HUES64 (cell line): ENCODE data around the gene VWA3A.
A peak's percentile ranks its signal among the peaks of the same experiment; 100 is the strongest.
"Not testable (repeated sequence)": the region's sequence is repeated elsewhere in the genome, so short reads cannot be mapped to it uniquely, and the experiment has no call there.

Experiments used
- H3K27ac ChIP-seq: 2 replicates; pipeline ENCODE4 v1.7.0; 2013; ENCODE audit warnings: low read depth, low read length, inconsistent platforms
- H3K27me3 ChIP-seq: 2 replicates; pipeline ENCODE4 v1.6.1; 2013; ENCODE audit warnings: mild to moderate bottlenecking, low read length; ENCODE audit not compliant: insufficient read depth
- H3K36me3 ChIP-seq: 2 replicates; pipeline ENCODE4 v1.6.1; 2013; ENCODE audit warnings: mild to moderate bottlenecking, low read length; ENCODE audit not compliant: insufficient read depth
- H3K4me1 ChIP-seq: 2 replicates; pipeline ENCODE4 v1.6.1; 2013; ENCODE audit warnings: mild to moderate bottlenecking, low read length, moderate library complexity; ENCODE audit not compliant: insufficient read depth
- H3K4me3 ChIP-seq: 2 replicates; pipeline ENCODE4 v1.5.1; 2013; ENCODE audit warnings: mild to moderate bottlenecking, low read length, moderate library complexity
- H3K9ac ChIP-seq: 2 replicates; pipeline ENCODE4 v1.6.1; 2013; ENCODE audit warnings: mild to moderate bottlenecking, low read depth, low read length
- H3K9me3 ChIP-seq: 2 replicates; pipeline ENCODE4 v1.6.1; 2013; ENCODE audit warnings: low read depth, low read length; ENCODE audit not compliant: insufficient read depth
- WGBS: fragments of 150-250, 120-280 bp; methylation state at CpG from one replicate; pipeline ENCODE4 v1.1.7; 2013; ENCODE audit warnings: missing lambda C conversion rate; 5-methylcytosine and 5-hydroxymethylcytosine counted together

Gene VWA3A

GRCh38 chr16:22089910-22090309, 2.4 kb upstream of the VWA3A start:
- Histone ChIP-seq H3K4me3 (no peak overlapping the region), H3K27me3 (no peaks in the 10 kb centered on the region), H3K27ac (no peak overlapping the region), H3K36me3 (0 out of 2 replicates have a peak, but pooled peaks cover 4% of the 10 kb centered on the region), H3K9me3 (no peaks in the 10 kb centered on the region), H3K9ac (no peak overlapping the region), H3K4me1 (peaks cover 15% of the 10 kb centered on the region)
- 86% methylated on average over 4 of the region's 4 CpGs for WGBS

DNA sequence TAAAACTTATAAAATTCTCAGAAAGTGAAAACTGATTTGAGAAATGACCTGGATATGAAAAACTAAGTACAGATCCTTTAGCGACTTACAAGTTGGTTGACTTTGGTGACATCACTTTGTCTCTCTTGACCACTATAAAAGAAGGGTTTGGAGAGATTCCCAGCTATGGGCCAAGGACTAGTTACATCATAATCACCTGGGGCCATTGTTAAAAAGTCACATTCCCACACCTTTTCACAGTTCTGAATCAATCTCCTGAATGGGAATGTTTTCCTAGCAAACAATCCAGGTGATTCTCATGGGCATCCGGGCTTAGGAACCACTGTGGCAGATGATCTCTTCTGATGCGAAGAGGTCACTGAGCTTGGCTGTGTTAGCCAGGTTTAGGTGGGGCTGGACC, 620 bp upstream of the VWA3A start:
- peak overlapping the region; percentile 1; the same call in 1 of the 2 replicates for H3K27ac ChIP-seq
- 92% methylated on average over 3 of the region's 3 CpGs for WGBS
- no peak overlapping the region for H3K9ac ChIP-seq
- H3K9me3 ChIP-seq, result no peaks in the 10 kb centered on the region
- no peaks in the 10 kb centered on the region for H3K36me3 ChIP-seq
- no peaks in the 10 kb centered on the region for H3K27me3 ChIP-seq
- H3K4me3 ChIP-seq, result no peak overlapping the region
- peaks cover 15% of the 10 kb centered on the region for H3K4me1 ChIP-seq

DNA sequence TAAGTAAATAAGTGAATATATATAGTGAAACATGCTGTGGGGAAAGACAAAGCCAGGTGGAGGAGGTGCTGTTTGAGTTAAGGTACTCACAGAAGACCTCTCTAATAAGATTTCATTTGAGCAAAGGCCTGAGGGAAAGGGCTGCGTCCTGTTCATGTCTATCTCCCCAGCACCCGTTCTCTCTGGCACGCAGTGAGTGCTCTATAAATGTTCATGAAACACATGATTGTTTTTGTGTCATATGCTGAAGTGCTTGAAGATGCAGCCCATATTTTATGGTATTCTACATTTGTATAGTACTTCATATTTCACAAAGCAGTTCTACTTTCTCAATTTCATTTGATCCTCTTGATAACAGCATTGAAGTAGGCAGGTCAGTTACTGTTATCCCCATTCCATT, 990 bp downstream of the VWA3A start:
- Histone ChIP-seq H3K27me3 (no peaks in the 10 kb centered on the region), H3K4me1 (peaks cover 15% of the 10 kb centered on the region), H3K36me3 (no peaks in the 10 kb centered on the region), H3K4me3 (no peak overlapping the region), H3K9ac (no peak overlapping the region), H3K27ac (no peak overlapping the region), H3K9me3 (no peaks in the 10 kb centered on the region)
- WGBS, result 93% methylated on average over 3 of the region's 3 CpGs

GRCh38 chr16:22093996-22094395, 1.7 kb downstream of the VWA3A start:
- H3K27me3 ChIP-seq, result no peaks in the 10 kb centered on the region
- no peak overlapping the region for H3K9ac ChIP-seq
- H3K36me3 ChIP-seq, result no peaks in the 10 kb centered on the region
- 76% methylated on average over 2 of the region's 3 CpGs for WGBS
- no peak overlapping the region for H3K4me3 ChIP-seq
- H3K4me1 ChIP-seq, result peaks cover 18% of the 10 kb centered on the region
- H3K9me3 ChIP-seq, result no peaks in the 10 kb centered on the region
- H3K27ac ChIP-seq, result no peak overlapping the region

- Histone ChIP-seq H3K9me3 (no peaks in the 10 kb centered on the region), H3K36me3 (no peaks in the 10 kb centered on the region), H3K27me3 (no peaks in the 10 kb centered on the region), H3K4me1 (peaks cover 20% of the 10 kb centered on the region), H3K9ac (no peak overlapping the region), H3K27ac (no peak overlapping the region), H3K4me3 (no peak overlapping the region)
- 55% methylated on average over 6 of the region's 8 CpGs for WGBS
These were observed 6.3 kb downstream of the VWA3A start for GRCh38 chr16:22098405-22099255.

DNA sequence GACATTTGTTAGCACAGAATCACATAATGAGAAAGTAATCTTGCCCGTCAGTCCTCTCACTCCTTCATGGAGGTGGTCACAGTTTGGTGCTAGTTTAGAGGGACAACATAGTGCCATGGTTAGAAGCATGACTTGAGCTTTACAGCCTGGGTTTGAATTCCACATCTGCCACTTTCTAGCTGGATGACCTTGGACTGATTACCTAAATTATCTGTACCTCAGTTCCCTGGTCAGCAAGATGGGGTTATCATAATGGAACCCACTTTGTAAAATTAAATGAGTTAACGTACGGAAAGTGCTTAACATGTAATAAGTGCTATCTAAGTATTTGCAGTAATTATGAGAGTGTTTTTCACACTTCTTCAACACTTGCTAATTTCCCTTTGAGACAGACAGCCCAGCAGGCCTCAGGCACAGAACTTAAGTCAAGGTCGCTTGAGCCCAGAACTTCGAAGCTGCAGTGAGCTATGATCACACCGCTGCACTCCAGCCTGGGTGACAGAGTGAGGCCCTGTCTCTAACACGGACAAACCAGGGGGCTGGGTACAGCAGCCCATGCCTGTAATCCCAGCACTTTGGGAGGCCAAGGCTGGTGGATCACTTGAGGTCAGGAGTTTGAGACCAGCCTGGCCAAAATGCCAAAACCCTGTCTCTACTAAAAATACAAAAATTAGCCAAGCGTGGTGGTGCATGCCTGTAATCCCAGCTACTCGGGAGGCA, 7.1 kb downstream of the VWA3A start:
- no peaks in the 10 kb centered on the region for H3K9me3 ChIP-seq
- peaks cover 19% of the 10 kb centered on the region for H3K4me1 ChIP-seq
- no peaks in the 10 kb centered on the region for H3K27me3 ChIP-seq
- H3K36me3 ChIP-seq, result no peaks in the 10 kb centered on the region
- H3K9ac ChIP-seq, result no peak overlapping the region
- no peak overlapping the region for H3K4me3 ChIP-seq
- no peak overlapping the region for H3K27ac ChIP-seq
- 77% methylated on average over 9 of the region's 9 CpGs for WGBS

DNA sequence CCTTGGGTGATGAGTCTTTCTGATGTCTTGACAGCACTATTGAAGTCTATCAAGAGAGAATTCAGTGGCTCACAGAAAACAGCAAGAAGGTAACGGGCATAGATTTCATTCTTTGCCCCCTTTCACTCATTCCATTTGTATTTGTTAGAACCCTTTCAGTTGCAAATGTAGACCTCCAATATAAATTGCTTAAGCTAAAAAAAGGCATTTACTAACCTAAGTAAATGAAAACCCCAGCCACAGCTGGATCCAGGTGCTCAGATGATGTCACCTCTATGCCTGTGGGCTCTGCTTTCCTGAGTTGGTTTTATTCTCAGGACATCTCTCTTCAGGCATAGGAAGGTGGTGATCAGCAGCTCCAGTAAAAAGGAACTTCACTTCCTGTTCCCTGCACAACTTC, 11.1 kb downstream of the VWA3A start:
- H3K4me1 ChIP-seq, result peaks cover 17% of the 10 kb centered on the region
- no peak overlapping the region for H3K9ac ChIP-seq
- 38% methylated on average over 1 of the region's 1 CpG for WGBS
- H3K9me3 ChIP-seq, result no peaks in the 10 kb centered on the region
- H3K4me3 ChIP-seq, result no peak overlapping the region
- H3K36me3 ChIP-seq, result no peaks in the 10 kb centered on the region
- H3K27me3 ChIP-seq, result no peaks in the 10 kb centered on the region
- H3K27ac ChIP-seq, result peak overlapping the region; percentile 28; the same call in 1 of the 2 replicates

DNA sequence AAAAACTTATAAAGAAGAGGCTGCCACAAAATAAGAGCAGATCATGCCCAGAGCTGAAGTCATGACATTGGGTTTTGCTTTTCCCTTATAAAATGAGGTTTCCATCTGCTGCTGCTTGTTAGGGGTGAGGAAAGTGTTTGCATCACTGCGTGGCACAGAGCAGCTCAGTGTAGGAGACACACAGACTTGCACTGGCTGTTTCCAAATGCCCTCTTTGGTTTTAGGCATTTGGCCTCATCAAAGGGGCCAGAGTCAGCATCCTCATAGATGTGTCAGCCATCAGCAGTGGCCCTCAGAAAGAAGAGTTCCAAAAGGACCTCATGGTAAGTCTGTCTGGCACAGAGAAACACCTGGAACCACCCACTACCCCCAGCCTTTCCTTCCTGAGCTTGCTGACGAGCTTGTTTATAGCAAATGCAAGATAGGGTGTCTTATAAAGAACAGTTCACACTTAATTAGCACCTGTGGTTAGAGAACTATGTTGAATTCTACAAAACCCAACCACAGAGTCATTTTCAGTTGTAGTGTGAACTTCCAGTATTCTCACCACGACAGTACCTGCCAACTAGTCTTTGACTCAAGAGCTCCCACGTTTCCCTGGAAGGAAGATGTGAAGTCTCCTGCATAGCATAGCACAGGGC, 17.0 kb downstream of the VWA3A start:
- H3K27ac ChIP-seq, result no peak overlapping the region

DNA sequence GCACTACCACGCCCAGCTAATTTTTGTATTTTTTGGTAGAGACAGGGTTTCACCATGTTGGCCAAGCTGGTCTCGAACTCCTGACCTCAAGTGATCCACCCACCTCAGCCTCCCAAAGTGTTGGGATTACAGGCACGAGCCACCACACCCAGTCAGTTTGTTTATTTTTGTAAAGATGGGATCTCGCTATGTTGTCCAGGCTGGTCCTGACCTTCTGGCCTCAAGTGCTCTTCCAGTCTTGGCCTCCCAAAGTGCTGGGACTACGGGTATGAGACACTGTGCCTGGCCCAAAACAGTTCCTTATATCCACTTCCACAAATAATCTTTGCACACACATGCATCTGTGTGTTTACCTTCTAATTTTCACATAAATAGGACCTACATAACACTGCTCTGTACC, 19.3 kb downstream of the VWA3A start:
- not testable (repeated sequence) for H3K27me3 ChIP-seq, H3K4me1 ChIP-seq, H3K9ac ChIP-seq, H3K27ac ChIP-seq, H3K9me3 ChIP-seq, H3K4me3 ChIP-seq, H3K36me3 ChIP-seq
- WGBS, result 90% methylated on average over 5 of the region's 5 CpGs

More for the DNA sequence above, 17.0 kb downstream of the VWA3A start:
- H3K9me3 ChIP-seq, result no peaks in the 10 kb centered on the region
- H3K9ac ChIP-seq, result no peak overlapping the region
- H3K36me3 ChIP-seq, result no peaks in the 10 kb centered on the region
- H3K27me3 ChIP-seq, result no peaks in the 10 kb centered on the region
- H3K4me1 ChIP-seq, result no peaks in the 10 kb centered on the region
- WGBS, result 74% methylated on average over 3 of the region's 4 CpGs
- no peak overlapping the region for H3K4me3 ChIP-seq

DNA sequence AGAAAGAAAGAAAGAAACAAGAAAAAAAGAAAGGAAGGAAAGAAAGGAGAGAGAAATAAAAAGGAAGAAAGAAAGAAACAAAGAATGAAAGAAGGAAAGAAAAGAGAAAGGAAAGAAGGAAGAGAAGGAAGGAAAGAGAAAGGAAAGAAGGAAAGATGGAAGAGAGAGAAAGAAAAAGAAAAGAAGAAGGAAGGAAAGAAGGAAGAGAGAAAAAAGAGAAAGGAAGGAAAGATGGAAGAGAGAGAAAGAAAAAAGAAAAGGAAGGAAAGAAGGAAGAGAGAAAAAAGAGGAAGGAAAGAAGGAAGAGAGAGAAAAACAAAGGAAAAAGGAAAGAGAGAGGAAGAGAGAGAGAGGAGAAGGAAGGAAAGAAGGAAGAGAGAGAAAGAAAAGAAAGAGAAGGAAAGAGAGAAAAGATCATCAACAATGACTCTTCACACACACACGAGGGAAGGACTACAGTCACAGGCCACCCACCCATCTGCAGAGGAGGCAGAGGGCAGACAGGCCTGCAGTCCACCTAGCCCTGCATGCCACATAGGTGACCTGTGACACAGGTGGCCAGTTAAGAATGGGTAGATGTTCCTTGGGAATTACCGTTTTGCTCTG, 23.9 kb downstream of the VWA3A start:
- 87% methylated on average over 2 of the region's 2 CpGs for WGBS
- H3K27ac ChIP-seq, result no peak overlapping the region
- no peaks in the 10 kb centered on the region for H3K4me1 ChIP-seq
- H3K27me3 ChIP-seq, result no peaks in the 10 kb centered on the region
- no peaks in the 10 kb centered on the region for H3K9me3 ChIP-seq
- no peaks in the 10 kb centered on the region for H3K36me3 ChIP-seq
- H3K9ac ChIP-seq, result no peak overlapping the region
- no peak overlapping the region for H3K4me3 ChIP-seq

GRCh38 chr16:22117609-22118008, 25.3 kb downstream of the VWA3A start:
- WGBS, result 93% methylated on average over 2 of the region's 2 CpGs

More at GRCh38 chr16:22117609-22118008, 25.3 kb downstream of the VWA3A start:
- Histone ChIP-seq H3K27ac (no peak overlapping the region), H3K9ac (no peak overlapping the region), H3K9me3 (no peaks in the 10 kb centered on the region), H3K4me1 (no peaks in the 10 kb centered on the region), H3K27me3 (no peaks in the 10 kb centered on the region), H3K4me3 (no peak overlapping the region), H3K36me3 (no peaks in the 10 kb centered on the region)
